ENCODE measurements around the gene KLHDC8B.

GRCh38 chr3:49171775-49172500 is 540 bp downstream of the KLHDC8B start:
- TF ChIP-seq POLR2A (IDR thresholded peaks at IDR 0.05), result no peak
- TF ChIP-seq CTCF (IDR thresholded peaks at IDR 0.05), result no peak

All from heart left ventricle (tissue), 13 donors.